GM04504 (cell line): Measurements from ENCODE around the gene CRYM.
"Not testable (repeated sequence)": the region's sequence is repeated elsewhere in the genome, so short reads cannot be mapped to it uniquely, and the experiment has no call there.

ENCODE experiments used
- DNase-seq: peaks from one replicate; pipeline ENCODE4 v3.0.0-alpha.2; 2012; ENCODE audit warnings: low read depth

Gene CRYM

GRCh38 chr16:21277927-21278706, at the start of gene CRYM:
TSS of gene CRYM (minus strand) at chr16:21278290. CDS start at chr16:21278251, 39 bp downstream.
- DNase-seq = no peak

GRCh38 chr16:21327046-21327445, 49.0 kb upstream of the CRYM start:
- DNase-seq = no peak

GRCh38 chr16:21326459-21326858, 48.4 kb upstream of the CRYM start:
- DNase-seq = no peak

GRCh38 chr16:21324267-21324666, 46.2 kb upstream of the CRYM start:
- no peak for DNase-seq

- not testable (repeated sequence) for DNase-seq
Measured at GRCh38 chr16:21322251-21322650, 44.2 kb upstream of the CRYM start.

- no peak for DNase-seq
Measured at GRCh38 chr16:21321736-21322135, 43.6 kb upstream of the CRYM start.

- no peak for DNase-seq
Measured at GRCh38 chr16:21314339-21314738, 36.2 kb upstream of the CRYM start.

GRCh38 chr16:21312863-21313372, 34.8 kb upstream of the CRYM start:
- not testable (repeated sequence) for DNase-seq

- not testable (repeated sequence) for DNase-seq
Measured at GRCh38 chr16:21312046-21312445, 34.0 kb upstream of the CRYM start.

- not testable (repeated sequence) for DNase-seq
Measured at GRCh38 chr16:21306712-21307111, 28.6 kb upstream of the CRYM start.

GRCh38 chr16:21302898-21303528, 24.9 kb upstream of the CRYM start:
- DNase-seq = peak; percentile 61

GRCh38 chr16:21302454-21302853, 24.4 kb upstream of the CRYM start:
- no peak for DNase-seq

GRCh38 chr16:21301895-21302291, 23.8 kb upstream of the CRYM start:
- DNase-seq = no peak

- no peak for DNase-seq
Measured at GRCh38 chr16:21301168-21301894, 23.2 kb upstream of the CRYM start.

- DNase-seq = peak; percentile 100
Measured at GRCh38 chr16:21300309-21301167, 22.4 kb upstream of the CRYM start.

- not testable (repeated sequence) for DNase-seq
Measured at GRCh38 chr16:21289789-21290188, 11.7 kb upstream of the CRYM start.

- no peak for DNase-seq
Measured at GRCh38 chr16:21285314-21285713, 7.2 kb upstream of the CRYM start.

- DNase-seq = no peak
Measured at GRCh38 chr16:21284414-21284813, 6.3 kb upstream of the CRYM start.

- DNase-seq = no peak
Measured at GRCh38 chr16:21283521-21284289, 5.6 kb upstream of the CRYM start.

GRCh38 chr16:21281698-21282389, 3.8 kb upstream of the CRYM start:
- DNase-seq = no peak
